Ovary (tissue), 9 donors: ENCODE data around the gene HIRIP3. TPM values are rescaled to one million over a fixed set of nuclear protein-coding genes. Genes with fewer than 3 reads are reported as not detected.

Source experiments
- DNase-seq, 5 donors: peaks; one replicate each; pipeline ENCODE4 v3.0.0-alpha.2; 2019 to 2020
- H3K27ac ChIP-seq, 2 donors: fragments of 200-600 bp; one replicate each; pipeline versions ENCODE4 v1.5.1 to v1.8.0; 2019 to 2022
- H3K27me3 ChIP-seq: fragments of 200-600 bp; one replicate; pipeline ENCODE4 v1.8.0; 2022
- H3K36me3 ChIP-seq: fragments of 200-600 bp; sonication (generic); one replicate; pipeline ENCODE4 v1.5.1; 2019
- H3K4me1 ChIP-seq: one replicate; pipeline ENCODE4 v1.8.1; 2013; ENCODE audit warnings: mild to moderate bottlenecking, moderate library complexity; ENCODE audit not compliant: insufficient read depth
- H3K4me3 ChIP-seq: fragments of 200-600 bp; sonication (generic); one replicate; pipeline ENCODE4 v1.5.1; 2017
- H3K9me3 ChIP-seq, 2 donors: fragments of 200-600 bp in 1 of 2; sonication (generic) in 1 of 2; one replicate each; pipeline versions ENCODE4 v1.5.1 to v1.8.1; 2013 to 2019; ENCODE audit warnings: mild to moderate bottlenecking in 1 of 2, moderate library complexity in 1 of 2
- EP300 ChIP-seq: sonication (generic); formaldehyde crosslinking; IDR thresholded peaks from one replicate; pipeline ENCODE4 v1.6.1; 2017; ENCODE audit warnings: antibody characterized with exemption
- POLR2A ChIP-seq: fragments of 450-650 bp; IDR thresholded peaks from one replicate; pipeline ENCODE4 v1.6.1; 2017; ENCODE audit warnings: antibody characterized with exemption, mild to moderate bottlenecking, moderate library complexity
- WGBS, 3 donors: extraction: QIAGEN DNeasy Blood & Tissue Kit in 1 of 3; methylation state at CpG; one replicate each; pipeline versions ENCODE4 v1.1.5 to v1.1.7; 2013 to 2017; 5-methylcytosine and 5-hydroxymethylcytosine counted together
- intact Hi-C, 4 donors: fragments of 100-400 bp; cut with DNase I; formaldehyde crosslinking; loops; one replicate each; pipeline versions ENCODE4 v1.11.0 to v1.15.1; 2022 to 2023
- polyA plus RNA-seq, 2 donors: library from polyadenylated mRNA; stranded (reverse); fragments of 200-250 nt in 1 of 2; fragments of 350-450 nt in 1 of 2; fragmentation: Illumina TruSeq in 1 of 2; extraction: RNeasy Lipid Tissue Mini Kit (QIAGEN cat#74804) in 1 of 2; gene quantifications; one replicate each; pipeline ENCODE4 v1.2.3, GENCODE V29; 2013 to 2014
- total RNA-seq, 7 donors: library from RNA; depleted of rRNA in 2 of 7; stranded (reverse); fragments of >200 nt in 2 of 7; fragmentation: NEBNext Ultra II Directional in 3 of 7; extraction: Animal tissue kit (Norgen Biotek cat#: 25700) in 3 of 7; gene quantifications; one replicate each; pipeline versions ENCODE4 v1.1.0 to v1.2.4, GENCODE V29; 2016 to 2023
- TF ChIP-seq, protein P1 (sequence below), 3 donors: fragments of 450-650 bp in 2 of 3; fragments of 200-600 bp in 1 of 3; IDR thresholded peaks; one replicate each; pipeline versions ENCODE4 v1.5.1 to v1.8.0; 2016 to 2022; ENCODE audit warnings: antibody characterized with exemption in 3 of 3, mild to moderate bottlenecking in 1 of 3
- donor health status: DM: no; HTN: no; CAD: no; lungs with moderate emphysema.
- donor health status: DM: no; HTN: no; CAD: no.
- donor health status: Bipolar disorder and iron deficiency.
- donor health status: DM: yes; HTN: yes; CAD: no.
- donor health status: DM: no; HTN: no; CAD: no.
- donor health status: DM: yes; HTN: yes; CAD: no.

HIRIP3 gene
- total and polyA plus RNA-seq, 9 donors: 11.8 to 22.7 (median 17.1) TPM

DNA sequence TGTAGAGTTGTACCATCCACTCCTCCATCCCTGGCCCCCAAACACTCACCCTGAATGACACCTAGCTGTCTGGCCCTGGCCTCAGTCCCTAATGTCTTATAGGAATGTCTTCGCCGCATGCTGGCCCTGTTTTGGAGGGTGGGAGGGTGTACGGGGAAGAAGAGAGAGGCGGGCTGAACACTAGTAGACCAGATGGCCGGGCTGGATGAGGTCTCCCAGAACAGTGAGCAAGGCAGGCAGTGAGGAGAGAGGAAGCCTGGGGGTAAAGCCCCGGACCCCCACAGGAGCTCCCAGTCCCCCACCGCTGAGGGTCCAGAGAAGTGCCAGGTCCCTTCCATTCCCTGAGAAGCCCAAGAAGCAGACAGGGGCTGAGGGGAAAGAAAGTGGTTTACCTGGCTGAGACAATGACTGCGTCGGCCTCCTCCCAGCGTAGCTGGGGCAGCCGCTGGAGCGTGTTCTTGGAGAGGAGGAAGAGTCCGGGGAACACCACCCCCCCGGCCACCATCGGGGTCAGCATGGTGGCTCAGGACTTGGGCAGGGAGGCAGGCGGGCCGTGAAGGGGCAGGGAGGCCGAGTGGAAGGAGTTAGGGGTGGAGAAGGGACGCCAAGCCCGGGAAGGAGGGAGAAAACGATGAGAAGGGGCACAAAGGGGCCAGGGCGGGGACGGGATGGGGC, 34.7 kb upstream of the HIRIP3 start:
- 36 to 44% (median 38%) methylated on average over 21 to 23 of the region's 23 CpGs for WGBS, 3 donors
- intact Hi-C loops: loop anchor here in 1 of 4 donors (10.0 kb wide), 1 partner anchor 335 kb away; no protein-coding TSS in a partner anchor

DNA sequence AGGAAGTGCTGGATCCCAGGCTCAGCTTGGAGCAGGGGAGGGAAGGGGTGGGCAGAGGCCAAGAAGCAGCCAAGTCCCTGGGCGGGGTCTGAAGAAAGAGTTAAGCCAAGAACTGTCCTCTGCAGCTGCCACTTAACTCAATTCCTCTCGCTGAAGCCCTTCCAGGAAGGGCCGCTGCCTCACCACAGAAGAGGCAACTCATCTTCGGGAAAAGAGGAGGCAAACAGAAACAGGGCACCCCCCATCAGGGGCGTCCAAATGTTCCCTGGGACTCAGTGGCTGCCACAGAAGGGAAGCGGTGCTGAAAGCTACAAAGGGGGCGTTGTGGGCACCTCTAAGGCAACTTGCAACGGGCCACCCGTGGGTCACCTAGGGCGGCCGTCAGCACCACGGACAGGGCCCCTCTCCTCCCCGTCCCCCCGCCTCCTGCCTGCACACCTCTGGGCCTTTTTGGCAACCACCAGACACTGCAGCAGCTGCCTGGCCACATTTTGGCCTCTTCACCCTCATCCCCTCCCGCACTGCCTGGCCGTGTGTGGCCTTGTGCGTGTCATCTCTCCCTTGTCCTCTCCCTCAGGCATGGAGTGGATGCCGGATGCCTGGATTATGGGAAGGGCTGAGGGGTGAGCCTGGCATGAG, 33.1 kb upstream of the HIRIP3 start:
- intact Hi-C loops: loop anchor here in 3 of 4 donors (10.0 kb wide), 2 partner anchors 304 to 334 kb away; no protein-coding TSS in a partner anchor
- WGBS, 3 donors: 8 to 14% (median 12%) methylated on average over 18 of the region's 18 CpGs
- H3K27me3 ChIP-seq: peaks cover 3% of the 10 kb centered on the region

More for the DNA sequence above, 34.7 kb upstream of the HIRIP3 start:
- no peaks in the 10 kb centered on the region for H3K4me1 ChIP-seq
- no peaks in the 10 kb centered on the region for H3K36me3 ChIP-seq
- TF ChIP-seq, protein P1, sequence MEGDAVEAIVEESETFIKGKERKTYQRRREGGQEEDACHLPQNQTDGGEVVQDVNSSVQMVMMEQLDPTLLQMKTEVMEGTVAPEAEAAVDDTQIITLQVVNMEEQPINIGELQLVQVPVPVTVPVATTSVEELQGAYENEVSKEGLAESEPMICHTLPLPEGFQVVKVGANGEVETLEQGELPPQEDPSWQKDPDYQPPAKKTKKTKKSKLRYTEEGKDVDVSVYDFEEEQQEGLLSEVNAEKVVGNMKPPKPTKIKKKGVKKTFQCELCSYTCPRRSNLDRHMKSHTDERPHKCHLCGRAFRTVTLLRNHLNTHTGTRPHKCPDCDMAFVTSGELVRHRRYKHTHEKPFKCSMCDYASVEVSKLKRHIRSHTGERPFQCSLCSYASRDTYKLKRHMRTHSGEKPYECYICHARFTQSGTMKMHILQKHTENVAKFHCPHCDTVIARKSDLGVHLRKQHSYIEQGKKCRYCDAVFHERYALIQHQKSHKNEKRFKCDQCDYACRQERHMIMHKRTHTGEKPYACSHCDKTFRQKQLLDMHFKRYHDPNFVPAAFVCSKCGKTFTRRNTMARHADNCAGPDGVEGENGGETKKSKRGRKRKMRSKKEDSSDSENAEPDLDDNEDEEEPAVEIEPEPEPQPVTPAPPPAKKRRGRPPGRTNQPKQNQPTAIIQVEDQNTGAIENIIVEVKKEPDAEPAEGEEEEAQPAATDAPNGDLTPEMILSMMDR (IDR thresholded peaks at IDR 0.05): no peak
- TF ChIP-seq POLR2A (no peak), EP300 (no peak)
- H3K27me3 ChIP-seq: peaks cover 3% of the 10 kb centered on the region
- H3K4me3 ChIP-seq: no peak overlapping the region
- no peaks in the 10 kb centered on the region for H3K9me3 ChIP-seq
- no peak for DNase-seq
- no peak overlapping the region for H3K27ac ChIP-seq

GRCh38 chr16:30027588-30028437, 32.4 kb upstream of the HIRIP3 start:
- H3K36me3 ChIP-seq: no peaks in the 10 kb centered on the region
- no peaks in the 10 kb centered on the region for H3K9me3 ChIP-seq
- H3K4me1 ChIP-seq: no peaks in the 10 kb centered on the region
- no peak overlapping the region for H3K4me3 ChIP-seq
- TF ChIP-seq, protein P1 (IDR thresholded peaks at IDR 0.05): no peak
- TF ChIP-seq EP300 (no peak), POLR2A (no peak)
- 35 to 40% (median 39%) methylated on average over 12 to 13 of the region's 13 CpGs for WGBS, 3 donors
- H3K27ac ChIP-seq: no peak overlapping the region
- peaks cover 3% of the 10 kb centered on the region for H3K27me3 ChIP-seq
- intact Hi-C loops: loop anchor here in 3 of 4 donors (10.0 kb wide), 2 partner anchors 303 to 333 kb away; no protein-coding TSS in a partner anchor
- DNase-seq: no peak

More for the DNA sequence above, 33.1 kb upstream of the HIRIP3 start:
- H3K36me3 ChIP-seq: no peaks in the 10 kb centered on the region
- H3K27ac ChIP-seq: no peak overlapping the region
- no peak overlapping the region for H3K4me3 ChIP-seq
- H3K9me3 ChIP-seq: no peaks in the 10 kb centered on the region
- H3K4me1 ChIP-seq: no peaks in the 10 kb centered on the region
- DNase-seq: peak in 2 of 5 donors; percentile 39 to 50
- TF ChIP-seq POLR2A: no peak
- no peak for TF ChIP-seq EP300
- TF ChIP-seq, protein P1 (IDR thresholded peaks at IDR 0.05): no peak

GRCh38 chr16:30026449-30026848, 31.0 kb upstream of the HIRIP3 start:
- no peak for DNase-seq
- Histone ChIP-seq H3K4me1 (no peaks in the 10 kb centered on the region), H3K36me3 (no peaks in the 10 kb centered on the region), H3K4me3 (no peak overlapping the region), H3K27ac (no peak overlapping the region), H3K9me3 (no peaks in the 10 kb centered on the region), H3K27me3 (peaks cover 2% of the 10 kb centered on the region)
- no peak for TF ChIP-seq EP300
- TF ChIP-seq, protein P1 (IDR thresholded peaks at IDR 0.05): no peak
- no peak for TF ChIP-seq POLR2A
- WGBS, 3 donors: 82 to 87% (median 84%) methylated on average over 15 to 18 of the region's 18 CpGs
- intact Hi-C loops: loop anchor here in 3 of 4 donors (10.0 kb wide), 2 partner anchors 302 to 332 kb away; no protein-coding TSS in a partner anchor
